ENCODE measurements around the gene CPNE4. TPM values are rescaled to one million over a fixed set of nuclear protein-coding genes. Genes with fewer than 3 reads are reported as not detected.

Gene CPNE4
- total RNA-seq, 1 experiment from 2014 or later, result 1.9 TPM

GRCh38 chr3:131568460-131568859 lies 466.4 kb downstream of the CPNE4 start:
- Histone ChIP-seq H3K4me2 (ENCODE audit: insufficient read depth, insufficient read length, low read length) (no peak overlapping the region), H2BK120ac (ENCODE audit: low read depth, low read length, poor library complexity, severe bottlenecking) (no peak overlapping the region), H4K8ac (replicated peaks; ENCODE audit: insufficient read length, low read depth, low read length) (no peak overlapping the region), H3K27me3 (ENCODE audit: insufficient read depth, low read length) (no peaks in the 10 kb centered on the region), H3K79me1 (ENCODE audit: insufficient read depth, low read depth, low read length, poor library complexity, severe bottlenecking) (no peaks in the 10 kb centered on the region), H2BK12ac (ENCODE audit: insufficient read length, low read depth, low read length) (no peak overlapping the region), H3K4ac (ENCODE audit: low read depth, low read length) (no peak overlapping the region), H2BK5ac (ENCODE audit: insufficient read length, low read length) (no peak overlapping the region), H3K9me3 (ENCODE audit: control insufficient read depth, low read depth, low read length) (no peaks in the 10 kb centered on the region), H2BK20ac (ENCODE audit: low read depth, low read length, poor library complexity, severe bottlenecking) (no peak overlapping the region), H2BK15ac (ENCODE audit: low read depth, low read length) (no peak overlapping the region), H4K5ac (ENCODE audit: insufficient read length, low read depth, low read length) (no peak overlapping the region), H3K23me2 (ENCODE audit: insufficient read length, low read depth, low read length, poor library complexity, severe bottlenecking) (no peaks in the 10 kb centered on the region), H3K18ac (ENCODE audit: insufficient read length, low read depth, low read length) (no peak overlapping the region), H3K14ac (ENCODE audit: insufficient read depth, low read length) (no peak overlapping the region), H3K4me1 (ENCODE audit: insufficient read depth, low read length) (no peaks in the 10 kb centered on the region), H4K91ac (ENCODE audit: insufficient read length, low read depth, low read length) (no peak overlapping the region), H3K27ac (ENCODE audit: insufficient read length, low read depth, low read length) (no peak overlapping the region), H3K79me2 (ENCODE audit: insufficient read depth, low read length) (no peaks in the 10 kb centered on the region), H2AK5ac (ENCODE audit: insufficient read length, low read length) (no peak overlapping the region), H4K20me1 (ENCODE audit: control insufficient read depth, insufficient read depth, insufficient read length) (no peaks in the 10 kb centered on the region), H3K56ac (ENCODE audit: insufficient read length, low read depth, low read length) (no peak overlapping the region), H3T11ph (ENCODE audit: low read length) (no peak overlapping the region), H3K9ac (ENCODE audit: extremely low read depth, insufficient read length, low read length) (no peak overlapping the region), H2AFZ (ENCODE audit: low read length) (no peak overlapping the region), H3K23ac (ENCODE audit: insufficient read length, low read depth, low read length) (no peak overlapping the region)
- no CpG with 5 or more reads among the region's 5 CpGs for whole genome bisulfite sequencing (ENCODE audit: extremely low coverage, insufficient read length, low lambda C conversion rate)
- DNase-seq, result peak; percentile 52
- H3K27me3 Mint-ChIP-seq (ENCODE audit: low read depth), result no peaks in the 10 kb centered on the region
- no peak overlapping the region for H3K4me3 Mint-ChIP-seq
- no peaks in the 10 kb centered on the region for H3K9me3 Mint-ChIP-seq
- no peak overlapping the region for H3K27ac Mint-ChIP-seq
- H3K4me1 Mint-ChIP-seq, result peaks cover 8 to 25% of the 10 kb centered on the region in 2 experiments
- H3K36me3 Mint-ChIP-seq (ENCODE audit: insufficient read depth in 1 of 3, low read depth in 3 of 3), result no peaks in the 10 kb centered on the region
- peak; percentile 55 for TF ChIP-seq CTCF (conservative IDR thresholded peaks at IDR 0.05)
